Measurements from ENCODE around the gene SFMBT1. TPM values are rescaled to one million over a fixed set of nuclear protein-coding genes. Genes with fewer than 3 reads are reported as not detected.

SFMBT1 gene
- polyA plus RNA-seq, 1 of the 3 experiments (the other 2 are of a cell fraction) = 0.72 TPM

DNA sequence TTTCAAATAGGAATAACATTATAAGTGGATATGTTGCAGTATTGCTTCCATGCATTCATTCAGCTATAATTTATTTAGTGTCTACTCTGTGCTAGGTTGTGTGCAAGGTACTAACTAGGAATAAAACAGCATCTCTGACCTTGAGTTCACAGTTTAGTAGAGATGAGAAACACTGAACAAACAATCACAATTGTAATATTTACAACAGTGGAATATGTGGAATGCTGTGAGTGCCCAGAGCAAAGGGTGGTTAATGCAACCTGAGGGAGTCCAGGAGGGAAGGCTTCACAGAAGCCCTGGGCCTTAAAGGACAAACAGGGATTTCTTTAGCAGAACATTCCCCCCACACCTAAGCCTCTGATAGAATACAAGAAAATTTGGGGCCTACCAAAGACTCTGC, 13.3 kb downstream of the SFMBT1 start:
- Histone ChIP-seq H3K9me3 (no peaks in the 10 kb centered on the region), H3K79me2 (ENCODE audit: insufficient read depth) (no peaks in the 10 kb centered on the region), H3K27ac (ENCODE audit: low read depth in 2 of 2, low read length in 1 of 2) (no peak overlapping the region), H3K9me2 (no peaks in the 10 kb centered on the region), H3K4me2 (no peak overlapping the region), H3K4me3 (ENCODE audit: low read depth in 2 of 2, low read length in 1 of 2) (no peak overlapping the region), H2AFZ (ENCODE audit: low read depth) (no peak overlapping the region), H3K36me3 (replicated peaks in 1 of 2; ENCODE audit: control insufficient read depth in 1 of 2, insufficient read depth in 2 of 2, low read length in 1 of 2) (no peaks in the 10 kb centered on the region), H3K4me1 (ENCODE audit: control insufficient read depth in 1 of 2, insufficient read depth in 2 of 2, low read depth in 1 of 2, low read length in 1 of 2) (peaks cover 0 to 4% of the 10 kb centered on the region in 2 experiments; a peak in 2 of 4 replicates), H4K20me1 (ENCODE audit: insufficient read depth) (no peaks in the 10 kb centered on the region), H3K27me3 (ENCODE audit: insufficient read depth) (no peaks in the 10 kb centered on the region), H3F3A (replicated peaks; ENCODE audit: insufficient read depth) (no peaks in the 10 kb centered on the region), H3K9ac (no peak overlapping the region)
- DNase-seq = no peak
- CTCF ChIA-PET = interaction anchor here (1.0 to 1.9 kb wide), 3 partner anchors 10 to 26 kb away, joined by 3 to 6 read pairs (median 4); partner anchors contain the start of gene SFMBT1
- POLR2A ChIA-PET = no interaction called here
- no peak for TF ChIP-seq RCOR1 (IDR thresholded peaks at IDR 0.05; ENCODE audit: low read length)
- no peak for TF ChIP-seq MAX (IDR thresholded peaks at IDR 0.05; ENCODE audit: low read depth)
- no peak for TF ChIP-seq TCF12 (IDR thresholded peaks at IDR 0.05)
- TF ChIP-seq CHD2 (IDR thresholded peaks at IDR 0.05; ENCODE audit: low read length, partially characterized antibody) = no peak
- TF ChIP-seq REST (IDR thresholded peaks at IDR 0.05; ENCODE audit: low read depth, low read length) = no peak
- TF ChIP-seq FOXJ3 (CRISPR knock-in tag; IDR thresholded peaks at IDR 0.05) = no peak
- no peak for TF ChIP-seq CTCF (IDR thresholded peaks at IDR 0.05)
- TF ChIP-seq, protein P1, sequence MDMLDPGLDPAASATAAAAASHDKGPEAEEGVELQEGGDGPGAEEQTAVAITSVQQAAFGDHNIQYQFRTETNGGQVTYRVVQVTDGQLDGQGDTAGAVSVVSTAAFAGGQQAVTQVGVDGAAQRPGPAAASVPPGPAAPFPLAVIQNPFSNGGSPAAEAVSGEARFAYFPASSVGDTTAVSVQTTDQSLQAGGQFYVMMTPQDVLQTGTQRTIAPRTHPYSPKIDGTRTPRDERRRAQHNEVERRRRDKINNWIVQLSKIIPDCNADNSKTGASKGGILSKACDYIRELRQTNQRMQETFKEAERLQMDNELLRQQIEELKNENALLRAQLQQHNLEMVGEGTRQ (IDR thresholded peaks at IDR 0.05; ENCODE audit: borderline replicate concordance, low read depth, low read length) = no peak
- no peak for TF ChIP-seq EP300 (IDR thresholded peaks at IDR 0.05; ENCODE audit: borderline replicate concordance in 1 of 2, low read depth in 1 of 2, low read length in 1 of 2)
- no peak for TF ChIP-seq SMC3 (IDR thresholded peaks at IDR 0.05; ENCODE audit: low read depth, low read length)
- TF ChIP-seq NRF1 (IDR thresholded peaks at IDR 0.05; ENCODE audit: low read depth, low read length) = no peak
- no peak for TF ChIP-seq NFIC (IDR thresholded peaks at IDR 0.05; ENCODE audit: borderline replicate concordance)
- TF ChIP-seq MXI1 (IDR thresholded peaks at IDR 0.05; ENCODE audit: low read depth, low read length) = no peak
- TF ChIP-seq, protein P2, sequence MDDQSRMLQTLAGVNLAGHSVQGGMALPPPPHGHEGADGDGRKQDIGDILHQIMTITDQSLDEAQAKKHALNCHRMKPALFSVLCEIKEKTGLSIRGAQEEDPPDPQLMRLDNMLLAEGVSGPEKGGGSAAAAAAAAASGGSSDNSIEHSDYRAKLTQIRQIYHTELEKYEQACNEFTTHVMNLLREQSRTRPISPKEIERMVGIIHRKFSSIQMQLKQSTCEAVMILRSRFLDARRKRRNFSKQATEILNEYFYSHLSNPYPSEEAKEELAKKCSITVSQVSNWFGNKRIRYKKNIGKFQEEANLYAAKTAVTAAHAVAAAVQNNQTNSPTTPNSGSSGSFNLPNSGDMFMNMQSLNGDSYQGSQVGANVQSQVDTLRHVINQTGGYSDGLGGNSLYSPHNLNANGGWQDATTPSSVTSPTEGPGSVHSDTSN (IDR thresholded peaks at IDR 0.05) = no peak
- no peak for TF ChIP-seq POLR2AphosphoS5 (IDR thresholded peaks at IDR 0.05; ENCODE audit: low read depth, low read length)
- TF ChIP-seq GATA2 (CRISPR knock-in tag; IDR thresholded peaks at IDR 0.05) = no peak
- no peak for TF ChIP-seq RFX5 (IDR thresholded peaks at IDR 0.05; ENCODE audit: low read length)
- TF ChIP-seq JUND (IDR thresholded peaks at IDR 0.05) = no peak
- TF ChIP-seq TAF1 (IDR thresholded peaks at IDR 0.05; ENCODE audit: borderline replicate concordance, low read depth, low read length) = no peak
- TF ChIP-seq, protein P3, sequence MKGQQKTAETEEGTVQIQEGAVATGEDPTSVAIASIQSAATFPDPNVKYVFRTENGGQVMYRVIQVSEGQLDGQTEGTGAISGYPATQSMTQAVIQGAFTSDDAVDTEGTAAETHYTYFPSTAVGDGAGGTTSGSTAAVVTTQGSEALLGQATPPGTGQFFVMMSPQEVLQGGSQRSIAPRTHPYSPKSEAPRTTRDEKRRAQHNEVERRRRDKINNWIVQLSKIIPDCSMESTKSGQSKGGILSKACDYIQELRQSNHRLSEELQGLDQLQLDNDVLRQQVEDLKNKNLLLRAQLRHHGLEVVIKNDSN (IDR thresholded peaks at IDR 0.05; ENCODE audit: borderline replicate concordance, low read depth) = no peak
